Endothelial cell of hepatic sinusoid (primary cell): ENCODE measurements around the gene ACTC1.
"Not testable (repeated sequence)": the region's sequence is repeated elsewhere in the genome, so short reads cannot be mapped to it uniquely, and the experiment has no call there.

Experiments used
- in situ Hi-C: cut with HindIII; loops from 2 replicates; pipeline ENCODE4 v1.10.0; 2017; ENCODE audit warnings: low sequenced_read_pairs

ACTC1 gene

DNA sequence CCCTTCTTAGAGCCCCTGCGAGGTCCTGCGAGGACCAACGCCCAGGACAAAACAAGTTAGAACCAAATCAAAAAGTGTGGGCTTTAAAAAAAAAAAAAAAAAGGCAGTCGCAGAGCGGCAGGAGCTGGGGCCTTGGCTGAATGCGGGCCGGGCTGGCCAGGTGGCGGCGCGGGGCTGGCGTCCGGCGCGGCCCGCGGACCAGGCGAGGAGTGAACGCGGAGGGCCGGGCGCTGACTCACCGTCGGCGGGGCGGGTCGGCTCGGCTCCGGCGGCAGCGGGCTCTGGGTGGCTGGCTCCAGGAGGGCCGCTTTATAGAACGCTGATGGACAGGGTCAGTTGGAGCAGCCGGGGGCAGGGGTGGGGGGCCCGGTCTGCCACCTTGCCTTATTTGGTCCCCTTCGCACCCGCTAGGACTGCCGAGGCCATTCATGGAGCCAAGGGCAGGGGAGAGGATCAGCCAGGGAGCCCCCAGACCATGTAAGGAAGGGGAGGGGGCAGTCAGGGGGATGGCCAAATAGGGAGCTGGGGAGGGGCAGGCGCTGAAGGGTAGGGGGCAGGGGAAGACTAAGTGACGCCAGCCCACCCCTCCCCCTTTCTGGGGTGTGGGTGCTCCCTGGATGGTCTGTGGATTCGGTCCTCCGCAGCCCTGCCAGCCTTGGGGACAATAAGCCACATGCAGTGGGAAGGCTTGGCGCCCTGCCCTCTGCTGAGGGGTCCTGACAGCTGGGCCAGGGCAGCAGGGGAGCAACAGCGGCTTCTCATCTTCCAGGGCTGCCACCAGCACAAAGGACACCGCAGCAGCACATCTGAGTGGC is at the start of gene ACTC1:
Gene ACTC1, minus strand, starts transcription at position 283 of the 815 bp plus-strand sequence. CDS start 741 bp downstream, outside the sequence.
- in situ Hi-C loops = no loop called here

DNA sequence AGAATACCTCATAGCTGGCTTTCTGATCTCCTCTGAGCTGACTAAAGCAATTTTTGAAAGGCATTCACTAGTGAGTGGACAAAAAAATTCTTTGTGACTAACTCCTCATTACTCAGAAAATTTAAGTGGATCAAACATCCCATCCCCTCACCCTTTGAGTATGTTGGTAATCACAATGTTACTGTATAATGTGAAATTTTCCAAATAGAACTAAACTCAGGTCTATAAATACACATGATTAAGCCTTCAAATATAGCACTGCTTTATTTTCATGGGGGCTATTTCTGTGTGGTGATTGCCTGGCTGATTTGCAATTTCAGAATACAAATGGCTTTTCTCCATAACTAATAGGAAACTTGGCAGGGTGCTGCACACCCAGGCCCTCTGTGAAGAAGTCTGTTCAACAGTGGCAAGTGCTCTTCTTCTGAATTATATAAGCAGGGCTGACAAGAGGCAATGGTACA is 45.9 kb upstream of the ACTC1 start:
- in situ Hi-C loops = no loop called here

DNA sequence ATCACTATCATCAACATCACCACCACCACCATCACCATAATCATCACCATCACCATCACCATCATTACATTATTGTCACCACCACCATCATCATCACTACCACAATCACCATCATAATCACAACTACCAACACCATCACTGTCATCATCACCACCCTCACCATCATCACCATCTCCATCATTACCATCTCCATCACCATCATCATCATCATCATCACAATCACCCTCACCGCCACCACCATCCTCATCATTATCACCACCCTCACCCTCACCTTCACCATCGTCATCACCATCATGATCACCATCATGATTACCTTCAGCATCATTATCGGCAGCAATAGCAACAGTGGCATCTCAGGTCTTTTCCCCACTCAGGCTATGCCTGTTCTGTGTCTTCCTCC is 42.9 kb upstream of the ACTC1 start:
- in situ Hi-C loops = loop anchor here (5.0 kb wide), 1 partner anchor 36 kb away; no protein-coding TSS in a partner anchor

DNA sequence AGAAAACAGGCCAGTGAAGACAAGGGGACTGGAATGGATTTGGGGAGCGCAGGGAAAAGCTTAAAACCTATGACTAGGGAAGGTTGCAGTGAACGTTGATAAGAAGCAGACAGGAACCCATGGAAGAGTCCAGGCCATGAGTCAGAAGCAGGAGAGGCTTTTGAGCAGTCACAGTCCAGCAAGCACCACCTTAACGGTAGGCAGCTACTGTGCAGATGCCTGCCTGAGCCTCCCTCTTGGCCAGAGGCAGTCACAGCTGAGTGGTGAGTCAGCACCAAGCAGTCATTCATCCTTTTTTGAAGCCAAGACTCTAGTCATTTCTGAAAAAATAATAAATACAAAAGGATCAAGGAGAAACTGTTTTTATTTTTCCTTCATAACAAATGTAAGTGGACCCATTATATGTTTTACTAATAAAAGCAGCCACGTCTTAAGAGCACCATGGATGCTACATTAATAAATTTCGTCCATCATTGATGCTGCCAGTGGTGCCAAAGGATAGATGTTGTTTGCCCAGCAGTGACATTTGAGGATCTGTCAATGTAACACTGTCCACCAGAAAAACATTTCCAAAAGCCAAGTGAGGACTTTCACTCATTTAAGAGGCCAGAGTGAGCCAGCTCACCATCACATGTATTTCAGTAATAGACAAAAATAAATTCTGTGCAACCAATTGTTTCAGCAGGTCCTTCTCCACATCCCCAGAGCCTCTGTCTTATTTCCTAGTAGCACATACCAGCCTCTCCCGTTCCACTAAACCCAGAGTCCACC is 42.1 kb upstream of the ACTC1 start:
- in situ Hi-C loops = loop anchor here (5.0 kb wide), 1 partner anchor 35 kb away; no protein-coding TSS in a partner anchor

DNA sequence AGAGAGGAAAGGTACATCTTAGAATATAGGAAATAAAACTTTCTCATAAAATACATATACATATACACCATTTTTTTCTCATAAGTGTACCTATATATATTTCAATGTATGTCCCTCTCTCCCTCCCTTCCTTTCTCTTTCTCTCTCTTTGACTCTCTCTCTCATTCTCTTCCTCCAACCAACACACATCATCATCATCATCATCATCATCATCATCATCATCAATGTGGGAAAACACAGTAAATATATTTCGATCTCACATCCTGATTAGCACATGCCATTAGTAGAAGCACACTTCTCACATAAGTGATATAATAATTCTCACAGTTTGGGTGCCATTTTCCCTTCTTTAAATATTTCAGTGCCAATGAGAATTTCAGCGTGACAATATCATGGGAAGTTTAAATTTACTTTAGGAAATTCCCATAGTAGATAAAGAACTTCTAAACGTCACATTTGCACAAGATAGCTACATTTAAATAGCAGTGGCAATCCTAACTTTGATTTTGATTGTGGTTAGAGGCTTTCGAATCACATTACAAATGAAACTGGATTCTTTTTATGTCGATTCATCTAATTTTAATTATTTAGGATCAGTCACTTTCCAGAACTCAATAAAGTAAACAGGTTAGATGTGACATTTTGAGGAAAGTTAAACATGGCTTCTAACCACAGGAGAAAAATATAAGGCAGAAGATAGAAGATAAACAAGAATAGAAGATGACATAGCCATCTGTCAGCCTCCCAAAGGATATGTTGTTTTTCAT is 33.0 kb upstream of the ACTC1 start:
- in situ Hi-C loops = no loop called here

DNA sequence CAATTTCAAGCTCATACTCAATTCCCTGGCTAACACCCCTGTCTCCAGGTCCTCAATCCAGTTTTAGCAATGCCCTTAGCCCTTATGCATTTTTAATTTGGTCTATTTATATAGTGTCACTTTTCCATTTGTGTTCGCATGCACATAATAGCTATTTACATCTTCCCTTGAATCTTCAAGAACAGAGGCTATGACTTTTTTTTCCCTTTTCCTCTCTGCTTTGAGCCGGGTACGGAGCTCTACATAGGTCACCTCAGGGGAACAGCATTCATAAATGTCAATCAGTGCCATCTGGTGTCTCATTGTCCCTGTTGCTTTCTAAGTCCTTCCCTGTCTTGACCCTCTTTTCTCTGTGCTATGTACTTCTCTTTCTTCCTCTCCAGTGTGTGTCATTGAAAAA is 26.5 kb upstream of the ACTC1 start:
- in situ Hi-C loops = no loop called here

DNA sequence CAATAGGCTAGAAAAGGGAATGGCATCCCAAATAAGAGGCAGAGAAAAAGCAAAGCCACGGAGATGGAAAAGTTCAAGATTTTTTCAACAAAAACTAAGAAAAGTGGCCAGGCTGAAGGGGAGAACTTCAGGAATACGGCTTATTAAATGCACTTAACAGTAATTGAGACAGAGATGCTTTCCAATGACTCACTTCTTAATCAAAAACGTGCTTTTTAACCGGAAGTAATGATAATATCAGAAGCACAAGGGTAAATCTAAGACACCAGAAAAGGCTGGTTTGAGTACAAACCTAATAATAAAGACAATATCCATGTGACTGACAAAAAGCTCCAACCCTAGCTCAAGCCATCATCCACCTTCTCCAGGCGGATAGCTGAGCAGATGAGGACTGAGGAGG is 24.8 kb upstream of the ACTC1 start:
- in situ Hi-C loops = no loop called here

DNA sequence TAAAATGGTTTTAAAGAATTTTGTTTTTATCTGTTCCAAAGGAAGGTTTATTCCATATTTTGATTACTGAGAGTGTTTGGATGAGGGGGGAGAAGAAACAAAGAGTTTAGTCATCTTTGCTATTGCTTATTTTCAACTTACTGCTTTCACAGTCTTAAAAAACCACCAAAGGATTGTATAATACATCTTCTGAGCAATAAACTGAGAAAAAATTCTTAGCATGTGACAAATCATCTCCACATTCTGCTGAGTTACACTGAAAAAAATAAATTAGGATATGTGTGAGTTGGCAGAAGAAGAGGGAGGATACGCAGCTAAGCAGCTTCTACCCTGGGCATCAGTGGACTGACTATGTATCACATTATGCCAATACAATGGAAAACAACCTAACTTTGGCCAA is 23.2 kb upstream of the ACTC1 start:
- in situ Hi-C loops = no loop called here

DNA sequence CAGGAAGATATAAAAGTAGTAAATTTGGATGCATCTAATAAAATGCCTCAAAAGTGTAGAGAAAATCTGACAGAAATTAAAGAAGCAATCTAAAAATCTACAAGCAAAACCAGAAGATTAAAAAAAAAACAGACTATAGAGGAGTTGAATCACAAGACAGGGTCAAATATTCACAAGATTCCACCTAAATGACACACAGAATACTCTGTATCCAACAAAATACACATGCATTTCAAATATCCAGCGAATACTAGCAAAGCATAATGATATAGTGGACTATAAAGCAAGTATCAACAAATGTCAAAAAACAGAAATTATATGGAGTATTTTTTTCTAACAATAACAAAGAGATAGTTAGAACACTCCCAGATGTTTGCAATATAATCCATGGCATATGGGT is 20.5 kb upstream of the ACTC1 start:
- in situ Hi-C loops = no loop called here

DNA sequence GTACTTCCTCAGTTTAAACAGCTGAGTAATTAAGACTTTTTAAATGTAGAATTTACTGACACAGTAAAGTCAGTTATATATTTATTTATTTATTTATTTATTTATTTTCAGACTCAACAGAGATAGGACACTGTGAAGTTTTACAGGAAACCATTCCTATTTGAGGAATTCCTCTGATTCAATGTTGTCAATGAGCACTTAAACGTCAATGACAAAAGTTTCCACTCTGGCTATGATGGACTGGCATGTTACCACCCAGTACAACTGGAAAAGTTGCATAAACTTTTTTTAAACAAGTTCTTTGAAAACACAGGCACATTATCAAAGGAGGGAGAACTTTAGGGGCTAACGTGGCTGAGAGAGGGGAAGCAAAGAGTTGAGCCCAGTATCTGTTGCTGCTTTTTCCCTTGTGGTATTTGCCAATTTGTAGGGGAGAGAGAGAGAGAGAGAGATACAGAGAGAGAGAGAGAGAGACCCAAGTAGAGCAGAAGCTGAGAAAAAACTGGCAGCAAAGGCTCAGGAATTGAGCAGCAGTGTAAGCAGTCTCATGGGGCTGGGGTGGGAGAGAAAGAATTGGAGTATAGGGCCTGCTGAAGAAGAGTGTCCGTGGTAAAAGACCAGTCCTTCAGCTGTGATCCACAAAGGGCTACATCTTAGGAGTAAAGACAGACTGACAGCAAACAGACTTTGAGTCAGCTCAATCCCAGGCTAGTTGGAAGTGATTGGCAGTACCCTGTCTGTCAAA is 18.3 kb upstream of the ACTC1 start:
- in situ Hi-C loops = no loop called here

DNA sequence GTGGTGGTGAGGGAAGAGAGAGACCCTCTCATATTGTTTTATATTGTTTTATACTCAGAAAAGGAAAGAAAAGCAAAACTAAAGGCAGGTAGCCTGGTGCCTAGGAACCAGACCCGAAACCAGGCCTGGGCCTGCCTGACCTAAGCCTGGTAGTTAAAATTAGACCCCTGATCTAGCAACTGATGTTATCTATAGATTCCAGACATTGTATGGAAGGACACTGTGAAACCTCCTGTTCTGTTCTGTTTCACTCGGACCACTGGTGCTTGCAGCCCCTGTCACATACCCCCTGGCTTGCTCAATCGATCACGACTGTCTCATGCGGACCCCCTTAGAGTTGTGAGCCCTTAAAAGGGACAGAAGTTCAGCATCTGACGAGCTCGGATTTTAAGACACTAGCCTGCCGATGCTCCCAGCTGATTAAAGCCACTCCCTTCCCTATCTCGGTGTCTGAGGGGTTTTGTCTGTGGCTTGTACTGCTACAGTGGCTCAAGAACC is 17.6 kb upstream of the ACTC1 start:
- in situ Hi-C loops = not testable (repeated sequence)

DNA sequence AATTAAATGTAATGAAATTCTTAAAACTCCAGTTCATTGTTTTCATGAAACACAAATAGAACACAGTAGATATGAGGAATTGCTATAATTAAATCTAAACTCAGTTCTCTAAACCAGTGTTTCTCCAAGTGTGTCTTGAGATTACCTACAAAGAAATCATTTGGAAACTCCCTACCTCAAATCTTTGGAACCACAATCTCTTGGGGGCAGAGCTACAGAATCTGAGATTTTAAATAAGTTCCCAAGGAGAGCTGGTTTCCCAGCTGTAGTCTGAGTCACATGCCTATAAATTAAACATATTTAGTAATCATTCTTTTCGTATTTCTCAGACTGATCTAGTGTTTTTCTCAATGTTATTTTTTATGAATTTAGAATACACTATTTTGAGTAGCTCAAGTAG is 17.0 kb upstream of the ACTC1 start:
- in situ Hi-C loops = no loop called here

DNA sequence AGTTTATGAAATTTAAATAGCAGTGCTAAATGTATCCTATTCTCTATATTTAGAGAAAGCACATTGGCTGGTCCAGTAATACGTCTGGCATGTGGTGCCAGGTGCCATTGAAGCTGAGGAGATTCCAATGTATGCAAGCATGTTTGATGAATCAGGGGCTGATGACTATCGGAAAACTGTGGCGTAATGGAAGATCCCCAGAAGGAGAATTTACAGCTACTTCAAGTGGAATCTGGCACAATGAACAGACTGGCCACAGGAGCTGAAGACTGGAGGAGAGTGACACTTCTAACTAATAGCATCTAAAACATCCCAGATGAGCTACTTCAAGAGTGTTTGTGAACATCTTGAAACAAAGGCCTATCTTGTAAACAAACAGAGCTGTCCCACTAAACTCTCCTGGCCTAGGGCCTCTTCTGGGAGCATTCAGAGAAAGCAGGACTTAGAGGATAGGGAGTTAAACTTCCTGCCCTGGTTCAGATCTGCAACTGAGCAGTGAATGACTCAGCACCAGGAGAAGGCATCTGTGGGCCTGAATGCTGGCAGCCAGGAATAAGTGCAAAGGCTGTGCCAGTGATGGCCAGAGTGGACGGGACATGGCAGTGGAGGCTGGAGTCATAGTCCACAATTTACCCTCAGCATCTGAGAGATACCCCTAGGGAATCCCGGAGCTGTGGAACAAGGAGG is 15.2 kb upstream of the ACTC1 start:
- in situ Hi-C loops = no loop called here

DNA sequence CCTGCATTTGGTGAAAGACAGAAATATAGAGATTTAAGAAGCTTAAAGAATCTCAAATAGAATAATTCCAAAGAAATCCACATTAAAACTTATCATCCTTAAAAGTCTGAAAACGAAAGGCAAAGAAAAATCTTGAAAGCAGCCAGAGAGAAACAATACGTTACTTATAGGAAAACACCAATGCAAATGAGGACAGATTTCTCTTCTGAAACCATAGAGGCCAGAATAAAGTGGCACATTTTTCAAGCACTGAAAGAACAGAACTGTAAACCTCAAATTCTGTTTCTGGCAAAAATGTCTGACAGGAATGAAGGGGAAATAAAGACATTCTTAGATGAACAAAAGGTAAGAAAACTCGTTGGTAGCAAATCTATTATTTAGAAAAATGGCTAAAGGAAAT is 13.8 kb upstream of the ACTC1 start:
- in situ Hi-C loops = no loop called here

DNA sequence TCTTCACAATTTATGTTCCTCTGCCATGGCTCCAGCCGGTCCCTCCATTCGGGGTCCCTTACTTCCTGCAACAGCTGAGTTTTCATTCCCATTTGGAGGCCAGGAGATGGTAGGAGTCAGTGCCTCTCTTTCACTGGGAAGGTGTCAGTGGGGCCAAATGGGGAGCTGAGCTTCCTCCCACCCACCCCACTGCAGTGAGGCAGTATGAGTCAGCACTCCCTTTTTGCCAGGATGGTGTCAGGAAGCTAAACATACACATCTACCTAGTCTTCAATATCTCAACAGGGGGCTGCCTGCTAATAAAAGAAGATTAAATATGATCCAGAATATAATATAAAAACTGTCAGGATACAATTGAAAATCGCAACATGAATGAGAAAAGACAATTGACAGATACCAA is 12.7 kb upstream of the ACTC1 start:
- in situ Hi-C loops = no loop called here

DNA sequence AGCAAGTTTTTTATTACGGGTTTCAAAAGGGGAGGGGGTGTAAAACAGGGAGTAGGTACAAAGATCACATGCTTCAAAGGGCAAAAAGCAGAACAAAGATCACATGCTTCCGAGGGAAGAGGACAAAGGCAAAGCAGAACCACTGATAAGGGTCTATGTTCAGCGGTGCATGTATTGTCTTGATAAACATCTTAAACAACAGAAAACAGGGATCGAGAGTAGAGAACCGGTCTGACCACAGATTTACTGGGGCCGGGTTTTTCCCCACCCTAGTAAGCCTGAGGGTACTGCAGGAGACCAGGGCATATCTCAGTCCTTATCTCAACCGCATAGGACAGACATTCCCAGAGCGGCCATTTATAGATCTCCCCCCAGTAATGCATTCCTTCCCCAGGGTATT is 11.9 kb upstream of the ACTC1 start:
- in situ Hi-C loops = not testable (repeated sequence)

DNA sequence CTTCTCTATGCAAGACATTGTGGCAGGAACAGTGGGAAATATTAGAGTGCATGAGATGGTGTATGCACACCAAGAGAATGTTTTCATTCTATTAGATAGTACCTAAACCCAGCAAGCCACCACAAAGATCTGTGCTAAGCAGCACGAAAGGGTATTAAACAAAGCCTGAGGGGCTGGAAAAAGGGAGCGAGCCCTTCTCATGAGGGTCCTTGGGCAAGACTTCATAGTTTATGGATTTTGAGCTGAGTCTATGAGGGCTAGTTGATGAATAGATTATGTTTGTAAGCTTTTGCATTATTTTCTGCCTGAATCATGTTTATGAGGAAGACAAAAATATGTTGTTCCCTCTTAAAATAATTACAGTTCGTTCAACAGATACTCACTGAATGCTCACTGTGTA is 9.4 kb upstream of the ACTC1 start:
- in situ Hi-C loops = loop anchor here (5.0 kb wide), 1 partner anchor 33 kb away; no protein-coding TSS in a partner anchor

DNA sequence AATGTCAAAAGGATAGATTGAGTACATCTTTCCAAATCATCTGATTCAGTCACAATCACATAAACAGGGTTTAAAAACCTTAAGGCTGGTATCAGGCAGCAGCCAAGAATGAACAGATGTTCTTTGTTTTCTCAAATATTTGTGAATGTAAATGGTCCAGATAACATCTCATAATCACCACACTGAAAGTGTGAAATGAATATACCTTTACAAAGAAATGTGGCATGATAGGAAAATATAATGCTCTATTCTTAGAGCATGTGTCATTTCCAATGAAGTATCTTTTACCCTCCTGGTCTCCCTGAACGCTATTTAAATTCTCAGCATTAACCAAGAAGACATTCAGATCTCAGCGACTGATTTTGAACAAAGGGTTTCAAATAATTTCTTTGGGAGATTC is 8.8 kb upstream of the ACTC1 start:
- in situ Hi-C loops = loop anchor here (5.0 kb wide), 1 partner anchor 33 kb away; no protein-coding TSS in a partner anchor
